ENCODE data around the gene PHLDB2.
"Not testable (repeated sequence)": the region's sequence is repeated elsewhere in the genome, so short reads cannot be mapped to it uniquely, and the experiment has no call there.

The PHLDB2 gene

GRCh38 chr3:111859061-111859973, at the start of gene PHLDB2:
Gene PHLDB2, plus strand, starts transcription at chr3:111859265. Its CDS starts 24,813 bp downstream, at chr3:111884078.
- in situ Hi-C loops (cut with HindIII; ENCODE audit: low sequenced_read_pairs): no loop called here

- in situ Hi-C loops (cut with HindIII; ENCODE audit: low sequenced_read_pairs): no loop called here
Observed at GRCh38 chr3:111810909-111811308, 48.2 kb upstream of the PHLDB2 start.

GRCh38 chr3:111811811-111812210, 47.3 kb upstream of the PHLDB2 start:
- in situ Hi-C loops (cut with HindIII; ENCODE audit: low sequenced_read_pairs): no loop called here

- in situ Hi-C loops (cut with HindIII; ENCODE audit: low sequenced_read_pairs): no loop called here
Observed at GRCh38 chr3:111812701-111813100, 46.4 kb upstream of the PHLDB2 start.

GRCh38 chr3:111813441-111813840, 45.6 kb upstream of the PHLDB2 start:
- in situ Hi-C loops (cut with HindIII; ENCODE audit: low sequenced_read_pairs): no loop called here

GRCh38 chr3:111813979-111814378, 45.1 kb upstream of the PHLDB2 start:
- in situ Hi-C loops (cut with HindIII; ENCODE audit: low sequenced_read_pairs): no loop called here

- in situ Hi-C loops (cut with HindIII; ENCODE audit: low sequenced_read_pairs): not testable (repeated sequence)
Observed at GRCh38 chr3:111816771-111817170, 42.3 kb upstream of the PHLDB2 start.

GRCh38 chr3:111819927-111820326, 39.1 kb upstream of the PHLDB2 start:
- in situ Hi-C loops (cut with HindIII; ENCODE audit: low sequenced_read_pairs): no loop called here

GRCh38 chr3:111820651-111821050, 38.4 kb upstream of the PHLDB2 start:
- in situ Hi-C loops (cut with HindIII; ENCODE audit: low sequenced_read_pairs): no loop called here

GRCh38 chr3:111821891-111822290, 37.2 kb upstream of the PHLDB2 start:
- in situ Hi-C loops (cut with HindIII; ENCODE audit: low sequenced_read_pairs): no loop called here

- in situ Hi-C loops (cut with HindIII; ENCODE audit: low sequenced_read_pairs): no loop called here
Observed at GRCh38 chr3:111822804-111823203, 36.3 kb upstream of the PHLDB2 start.

- in situ Hi-C loops (cut with HindIII; ENCODE audit: low sequenced_read_pairs): no loop called here
Observed at GRCh38 chr3:111823341-111823855, 35.7 kb upstream of the PHLDB2 start.

GRCh38 chr3:111824351-111824750, 34.7 kb upstream of the PHLDB2 start:
- in situ Hi-C loops (cut with HindIII; ENCODE audit: low sequenced_read_pairs): no loop called here

- in situ Hi-C loops (cut with HindIII; ENCODE audit: low sequenced_read_pairs): no loop called here
Observed at GRCh38 chr3:111827871-111828270, 31.2 kb upstream of the PHLDB2 start.

- in situ Hi-C loops (cut with HindIII; ENCODE audit: low sequenced_read_pairs): no loop called here
Observed at GRCh38 chr3:111828530-111828929, 30.5 kb upstream of the PHLDB2 start.

GRCh38 chr3:111829023-111829422, 30.0 kb upstream of the PHLDB2 start:
- in situ Hi-C loops (cut with HindIII; ENCODE audit: low sequenced_read_pairs): no loop called here

GRCh38 chr3:111831840-111832239, 27.2 kb upstream of the PHLDB2 start:
- in situ Hi-C loops (cut with HindIII; ENCODE audit: low sequenced_read_pairs): no loop called here

GRCh38 chr3:111837112-111837511, 22.0 kb upstream of the PHLDB2 start:
- in situ Hi-C loops (cut with HindIII; ENCODE audit: low sequenced_read_pairs): no loop called here

GRCh38 chr3:111838133-111838532, 20.9 kb upstream of the PHLDB2 start:
- in situ Hi-C loops (cut with HindIII; ENCODE audit: low sequenced_read_pairs): no loop called here

- in situ Hi-C loops (cut with HindIII; ENCODE audit: low sequenced_read_pairs): no loop called here
Observed at GRCh38 chr3:111846039-111846438, 13.0 kb upstream of the PHLDB2 start.

GRCh38 chr3:111846717-111847116, 12.3 kb upstream of the PHLDB2 start:
- in situ Hi-C loops (cut with HindIII; ENCODE audit: low sequenced_read_pairs): no loop called here

GRCh38 chr3:111848283-111848682, 10.8 kb upstream of the PHLDB2 start:
- in situ Hi-C loops (cut with HindIII; ENCODE audit: low sequenced_read_pairs): no loop called here
